ENCODE data around the gene ZNF444.
"Not testable (repeated sequence)": the region's sequence is repeated elsewhere in the genome, so short reads cannot be mapped to it uniquely, and the experiment has no call there.

The ZNF444 gene

DNA sequence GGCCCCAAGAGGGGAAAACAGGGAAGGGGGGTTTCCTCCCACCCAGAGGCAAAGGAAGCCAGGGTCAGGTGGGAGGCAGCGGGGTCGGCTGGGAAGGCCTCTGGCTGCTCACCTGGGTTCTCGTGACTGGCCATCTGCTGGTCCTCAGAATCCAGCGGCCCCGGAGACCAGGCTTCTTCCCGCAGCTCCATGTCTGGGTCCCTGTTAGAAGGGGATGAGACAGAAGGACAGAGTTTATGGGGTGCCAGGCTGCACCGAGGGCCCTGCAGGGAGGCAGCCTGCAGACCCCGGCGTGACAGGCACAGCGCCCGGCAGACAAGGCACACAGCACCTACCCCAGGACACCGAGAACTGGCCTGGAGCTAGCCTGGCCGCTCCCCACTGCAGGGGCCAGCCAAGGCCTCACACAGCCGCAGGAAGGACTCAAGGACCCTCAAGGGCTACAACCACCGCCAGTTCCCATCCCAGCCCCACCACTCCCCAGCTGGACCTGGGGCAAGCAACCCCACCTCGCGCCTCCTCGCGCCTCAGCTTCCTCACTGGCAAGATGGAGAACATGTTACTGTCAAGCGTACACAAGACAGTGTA lies 38.0 kb upstream of the ZNF444 start:
- DNase-seq (ENCODE audit: low spot score) = peak; percentile 31
- TF ChIP-seq, protein P1, sequence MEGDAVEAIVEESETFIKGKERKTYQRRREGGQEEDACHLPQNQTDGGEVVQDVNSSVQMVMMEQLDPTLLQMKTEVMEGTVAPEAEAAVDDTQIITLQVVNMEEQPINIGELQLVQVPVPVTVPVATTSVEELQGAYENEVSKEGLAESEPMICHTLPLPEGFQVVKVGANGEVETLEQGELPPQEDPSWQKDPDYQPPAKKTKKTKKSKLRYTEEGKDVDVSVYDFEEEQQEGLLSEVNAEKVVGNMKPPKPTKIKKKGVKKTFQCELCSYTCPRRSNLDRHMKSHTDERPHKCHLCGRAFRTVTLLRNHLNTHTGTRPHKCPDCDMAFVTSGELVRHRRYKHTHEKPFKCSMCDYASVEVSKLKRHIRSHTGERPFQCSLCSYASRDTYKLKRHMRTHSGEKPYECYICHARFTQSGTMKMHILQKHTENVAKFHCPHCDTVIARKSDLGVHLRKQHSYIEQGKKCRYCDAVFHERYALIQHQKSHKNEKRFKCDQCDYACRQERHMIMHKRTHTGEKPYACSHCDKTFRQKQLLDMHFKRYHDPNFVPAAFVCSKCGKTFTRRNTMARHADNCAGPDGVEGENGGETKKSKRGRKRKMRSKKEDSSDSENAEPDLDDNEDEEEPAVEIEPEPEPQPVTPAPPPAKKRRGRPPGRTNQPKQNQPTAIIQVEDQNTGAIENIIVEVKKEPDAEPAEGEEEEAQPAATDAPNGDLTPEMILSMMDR (IDR thresholded peaks at IDR 0.05; ENCODE audit: extremely low read depth, insufficient read depth, missing control alignments) = no peak
- in situ Hi-C loops (cut with MboI; ENCODE audit: low pct_unique_long_range_greater_than_20kb, low sequenced_read_pairs, unreplicated experiment) = no loop called here

DNA sequence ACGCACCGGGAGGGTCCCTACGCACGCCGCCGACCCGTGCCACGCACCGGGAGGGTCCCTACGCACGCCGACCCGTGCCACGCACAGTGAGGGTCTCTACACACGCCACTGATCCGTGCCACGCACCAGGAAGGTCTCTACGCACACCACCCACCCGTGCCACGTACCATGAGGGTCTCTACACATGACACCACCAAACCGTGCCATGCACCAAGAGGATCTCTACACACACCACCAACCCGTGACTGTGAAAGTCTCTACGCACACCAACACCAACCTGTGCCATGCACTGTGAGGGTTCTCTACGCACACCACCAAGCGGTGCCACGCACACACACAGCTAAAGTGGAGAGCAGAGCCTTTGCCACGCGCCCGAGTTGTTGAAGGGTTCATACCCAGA lies 36.7 kb upstream of the ZNF444 start:
- TF ChIP-seq, protein P1 (IDR thresholded peaks at IDR 0.05; ENCODE audit: extremely low read depth, insufficient read depth, missing control alignments) = no peak
- no peak for DNase-seq (ENCODE audit: low spot score)
- in situ Hi-C loops (cut with MboI; ENCODE audit: low pct_unique_long_range_greater_than_20kb, low sequenced_read_pairs, unreplicated experiment) = no loop called here

- DNase-seq (ENCODE audit: low spot score) = no peak
- in situ Hi-C loops (cut with MboI; ENCODE audit: low pct_unique_long_range_greater_than_20kb, low sequenced_read_pairs, unreplicated experiment) = no loop called here
- TF ChIP-seq, protein P1 (IDR thresholded peaks at IDR 0.05; ENCODE audit: extremely low read depth, insufficient read depth, missing control alignments) = peak; percentile 72
Measured at GRCh38 chr19:56105090-56105701, 35.9 kb upstream of the ZNF444 start.

- DNase-seq (ENCODE audit: low spot score); in situ Hi-C loops (cut with MboI; ENCODE audit: low pct_unique_long_range_greater_than_20kb, low sequenced_read_pairs, unreplicated experiment): not testable (repeated sequence)
Measured at GRCh38 chr19:56105831-56106396, 35.2 kb upstream of the ZNF444 start.

- in situ Hi-C loops (cut with MboI; ENCODE audit: low pct_unique_long_range_greater_than_20kb, low sequenced_read_pairs, unreplicated experiment) = no loop called here
- TF ChIP-seq, protein P1 (IDR thresholded peaks at IDR 0.05; ENCODE audit: extremely low read depth, insufficient read depth, missing control alignments) = no peak
- DNase-seq (ENCODE audit: low spot score) = no peak
Measured at GRCh38 chr19:56106397-56106849, 34.7 kb upstream of the ZNF444 start.

- no peak for DNase-seq (ENCODE audit: low spot score)
- TF ChIP-seq, protein P1 (IDR thresholded peaks at IDR 0.05; ENCODE audit: extremely low read depth, insufficient read depth, missing control alignments) = no peak
- in situ Hi-C loops (cut with MboI; ENCODE audit: low pct_unique_long_range_greater_than_20kb, low sequenced_read_pairs, unreplicated experiment) = no loop called here
Measured at GRCh38 chr19:56106993-56107392, 34.1 kb upstream of the ZNF444 start.

GRCh38 chr19:56107626-56108351 lies 33.3 kb upstream of the ZNF444 start:
- in situ Hi-C loops (cut with MboI; ENCODE audit: low pct_unique_long_range_greater_than_20kb, low sequenced_read_pairs, unreplicated experiment) = no loop called here
- no peak for DNase-seq (ENCODE audit: low spot score)
- TF ChIP-seq, protein P1 (IDR thresholded peaks at IDR 0.05; ENCODE audit: extremely low read depth, insufficient read depth, missing control alignments) = no peak
